ENCODE measurements around the gene SETDB2. TPM values are rescaled to one million over a fixed set of nuclear protein-coding genes. Genes with fewer than 3 reads are reported as not detected.

Gene SETDB2
- polyA plus RNA-seq, 4 donors: 2.2 to 17.0 (median 3.8) TPM

GRCh38 chr13:49441312-49441711 lies 2.8 kb upstream of the SETDB2 start:
- WGBS, 3 donors: 94 to 98% (median 96%) methylated on average over 3 of the region's 3 CpGs
- Histone ChIP-seq H3K27ac (ENCODE audit: low read depth in 1 of 3, low read length in 2 of 3) (no peak overlapping the region), H3K4me3 (ENCODE audit: low read depth in 1 of 3, low read length in 3 of 3) (no peak overlapping the region), H3K27me3 (ENCODE audit: control insufficient read depth in 3 of 3, insufficient read depth in 3 of 3, low read length in 3 of 3) (no peaks in the 10 kb centered on the region), H3K4me1 (ENCODE audit: control insufficient read depth in 3 of 3, insufficient read depth in 2 of 3, low read depth in 1 of 3, low read length in 2 of 3) (peaks cover 0 to 3% (median 3%) of the 10 kb centered on the region in 3 donors), H3K9me3 (ENCODE audit: control insufficient read depth in 2 of 2, insufficient read depth in 1 of 2, low read depth in 1 of 2, low read length in 1 of 2) (no peaks in the 10 kb centered on the region), H3K36me3 (ENCODE audit: control insufficient read depth in 3 of 3, insufficient read depth in 2 of 3, low read depth in 1 of 3, low read length in 3 of 3) (no peaks in the 10 kb centered on the region)
- no peak for DNase-seq
- FAIRE-seq: no peak

DNA sequence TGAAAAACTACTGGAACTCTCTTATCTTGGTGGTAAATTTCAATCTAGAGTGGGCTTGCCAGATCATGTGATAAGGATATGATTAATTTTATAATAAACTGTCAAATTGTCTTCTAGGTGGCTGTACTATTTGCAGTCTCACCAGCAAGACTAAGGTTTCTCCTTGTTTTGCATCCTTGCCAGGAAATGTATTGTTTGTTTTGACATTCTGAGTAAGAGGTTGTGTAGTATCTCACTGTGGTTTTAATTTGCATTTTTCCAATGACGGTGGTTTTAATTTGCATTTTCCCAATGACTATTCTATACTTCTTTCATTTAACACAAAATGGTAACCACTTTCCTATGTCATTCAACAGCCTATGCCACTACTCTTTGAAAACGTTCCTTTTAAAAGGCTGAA lies 2.2 kb upstream of the SETDB2 start:
- WGBS, 3 donors: 76 to 90% (median 78%) methylated on average over 2 of the region's 2 CpGs
- DNase-seq (no peak), FAIRE-seq (no peak)
- Histone ChIP-seq H3K27ac (ENCODE audit: low read depth in 1 of 3, low read length in 2 of 3) (no peak overlapping the region), H3K27me3 (ENCODE audit: control insufficient read depth in 3 of 3, insufficient read depth in 3 of 3, low read length in 3 of 3) (no peaks in the 10 kb centered on the region), H3K4me3 (ENCODE audit: low read depth in 1 of 3, low read length in 3 of 3) (no peak overlapping the region), H3K4me1 (ENCODE audit: control insufficient read depth in 3 of 3, insufficient read depth in 2 of 3, low read depth in 1 of 3, low read length in 2 of 3) (peaks cover 0 to 3% (median 3%) of the 10 kb centered on the region in 3 donors), H3K9me3 (ENCODE audit: control insufficient read depth in 2 of 2, insufficient read depth in 1 of 2, low read depth in 1 of 2, low read length in 1 of 2) (no peaks in the 10 kb centered on the region), H3K36me3 (ENCODE audit: control insufficient read depth in 3 of 3, insufficient read depth in 2 of 3, low read depth in 1 of 3, low read length in 3 of 3) (no peaks in the 10 kb centered on the region)

DNA sequence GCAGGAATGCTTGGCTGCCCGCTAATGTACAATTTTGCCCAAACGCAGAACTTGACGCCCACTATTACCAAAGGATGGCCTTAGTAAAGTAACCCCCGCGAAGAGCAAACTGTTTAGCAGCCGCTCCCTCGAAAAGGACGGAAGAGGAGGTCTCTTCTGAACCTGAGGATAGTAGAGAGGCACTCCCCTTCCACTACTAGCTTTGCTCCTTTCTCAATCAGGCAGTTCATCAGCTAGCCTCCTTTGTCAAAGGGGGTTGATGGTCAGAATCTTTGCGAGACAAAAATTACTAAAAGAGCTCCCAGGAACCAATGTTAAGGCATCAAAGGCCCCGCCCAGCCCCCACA lies 744 bp upstream of the SETDB2 start:
- H3K27me3 ChIP-seq (ENCODE audit: control insufficient read depth in 3 of 3, insufficient read depth in 3 of 3, low read length in 3 of 3): no peaks in the 10 kb centered on the region
- H3K4me1 ChIP-seq (ENCODE audit: control insufficient read depth in 3 of 3, insufficient read depth in 2 of 3, low read depth in 1 of 3, low read length in 2 of 3): peaks cover 0 to 3% (median 3%) of the 10 kb centered on the region in 3 donors
- 5 to 27% (median 7%) methylated on average over 10 of the region's 10 CpGs for WGBS, 3 donors
- peak overlapping the region; percentile 84 to 96 (median 92) for H3K27ac ChIP-seq (ENCODE audit: low read depth in 1 of 3, low read length in 2 of 3)
- FAIRE-seq (no peak), DNase-seq (no peak)
- H3K9me3 ChIP-seq (ENCODE audit: control insufficient read depth in 2 of 2, insufficient read depth in 1 of 2, low read depth in 1 of 2, low read length in 1 of 2): no peaks in the 10 kb centered on the region
- no peaks in the 10 kb centered on the region for H3K36me3 ChIP-seq (ENCODE audit: control insufficient read depth in 3 of 3, insufficient read depth in 2 of 3, low read depth in 1 of 3, low read length in 3 of 3)
- peak overlapping the region; percentile 50 to 92 (median 65) for H3K4me3 ChIP-seq (ENCODE audit: low read depth in 1 of 3, low read length in 3 of 3)

DNA sequence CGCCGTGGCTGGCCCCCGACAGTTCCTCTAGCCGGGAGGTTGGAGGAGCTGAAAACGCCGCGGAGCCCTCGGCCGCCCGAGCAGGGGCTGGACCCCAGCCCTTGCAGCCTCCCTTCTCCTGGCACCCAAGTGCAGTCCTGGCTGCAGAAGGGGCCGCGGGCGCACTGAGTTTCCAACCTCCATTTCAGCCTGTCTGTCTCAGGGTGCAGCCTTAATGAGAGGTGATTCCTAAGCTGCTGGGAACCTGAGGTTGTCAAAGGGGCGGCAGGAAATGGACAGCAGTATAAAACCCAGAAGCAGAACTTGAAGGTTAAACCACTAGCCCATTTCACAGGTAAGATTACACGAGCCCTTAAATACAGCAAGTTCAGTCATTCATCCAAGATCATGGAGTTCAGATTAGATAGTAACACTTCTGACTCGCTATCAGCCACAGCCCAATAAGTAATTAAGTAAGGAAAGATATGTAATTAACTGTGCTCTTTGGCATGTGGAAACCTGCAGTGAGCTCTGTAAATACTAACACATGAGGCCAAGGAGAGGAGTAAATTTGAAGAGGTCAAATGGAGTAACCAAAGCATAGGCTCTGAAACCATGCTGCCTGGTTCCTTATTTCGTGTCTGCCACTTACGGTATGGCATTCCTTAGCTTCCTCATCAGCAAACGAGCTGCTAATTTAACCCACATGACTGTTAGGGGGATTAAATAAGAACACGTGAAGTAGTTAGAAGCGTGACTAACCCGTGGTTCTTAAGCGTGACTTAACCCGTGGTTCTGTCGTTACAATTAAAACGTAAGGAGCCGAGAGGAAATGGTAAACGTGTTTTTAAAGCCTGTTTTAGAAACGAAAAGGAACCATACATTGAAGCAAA lies 686 bp downstream of the SETDB2 start:
- 1% methylated on average over 25 to 29 of the region's 29 CpGs for WGBS, 3 donors
- peak overlapping the region; percentile 84 to 96 (median 86) for H3K27ac ChIP-seq (ENCODE audit: low read depth in 1 of 3, low read length in 2 of 3)
- FAIRE-seq: no peak
- no peaks in the 10 kb centered on the region for H3K9me3 ChIP-seq (ENCODE audit: control insufficient read depth in 2 of 2, insufficient read depth in 1 of 2, low read depth in 1 of 2, low read length in 1 of 2)
- no peaks in the 10 kb centered on the region for H3K36me3 ChIP-seq (ENCODE audit: control insufficient read depth in 3 of 3, insufficient read depth in 2 of 3, low read depth in 1 of 3, low read length in 3 of 3)
- H3K4me3 ChIP-seq (ENCODE audit: low read depth in 1 of 3, low read length in 3 of 3): peak overlapping the region; percentile 66 to 92 (median 68)
- H3K4me1 ChIP-seq (ENCODE audit: control insufficient read depth in 3 of 3, insufficient read depth in 2 of 3, low read depth in 1 of 3, low read length in 2 of 3): peaks cover 0 to 3% (median 3%) of the 10 kb centered on the region in 3 donors
- no peaks in the 10 kb centered on the region for H3K27me3 ChIP-seq (ENCODE audit: control insufficient read depth in 3 of 3, insufficient read depth in 3 of 3, low read length in 3 of 3)
- peak; percentile 74 to 85 for DNase-seq

DNA sequence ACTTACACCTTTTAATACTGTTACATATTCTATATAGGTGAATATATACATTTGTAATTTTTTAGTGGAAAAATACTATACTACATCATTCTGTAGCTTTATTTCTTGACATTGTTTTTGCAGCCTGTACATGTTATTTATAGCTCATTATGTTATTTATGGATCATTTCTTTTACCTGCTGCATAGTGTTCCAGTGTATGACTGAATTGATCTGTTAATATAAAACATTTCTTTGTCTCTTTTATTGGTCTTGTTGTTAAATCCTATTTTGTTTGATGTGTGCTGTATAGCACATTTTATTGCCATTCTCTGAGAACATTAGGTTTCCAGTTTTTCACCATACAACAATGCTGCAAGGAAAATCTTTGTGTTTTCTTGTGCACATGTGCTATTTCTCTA lies 2.4 kb downstream of the SETDB2 start:
- Histone ChIP-seq H3K27me3 (ENCODE audit: control insufficient read depth in 3 of 3, insufficient read depth in 3 of 3, low read length in 3 of 3) (no peaks in the 10 kb centered on the region), H3K4me1 (ENCODE audit: control insufficient read depth in 3 of 3, insufficient read depth in 2 of 3, low read depth in 1 of 3, low read length in 2 of 3) (peaks cover 0 to 7% (median 3%) of the 10 kb centered on the region in 3 donors), H3K36me3 (ENCODE audit: control insufficient read depth in 3 of 3, insufficient read depth in 2 of 3, low read depth in 1 of 3, low read length in 3 of 3) (no peaks in the 10 kb centered on the region), H3K4me3 (ENCODE audit: low read depth in 1 of 3, low read length in 3 of 3) (no peak overlapping the region), H3K27ac (ENCODE audit: low read depth in 1 of 3, low read length in 2 of 3) (no peak overlapping the region), H3K9me3 (ENCODE audit: control insufficient read depth in 2 of 2, insufficient read depth in 1 of 2, low read depth in 1 of 2, low read length in 1 of 2) (no peaks in the 10 kb centered on the region)
- no peak for FAIRE-seq
- no peak for DNase-seq

DNA sequence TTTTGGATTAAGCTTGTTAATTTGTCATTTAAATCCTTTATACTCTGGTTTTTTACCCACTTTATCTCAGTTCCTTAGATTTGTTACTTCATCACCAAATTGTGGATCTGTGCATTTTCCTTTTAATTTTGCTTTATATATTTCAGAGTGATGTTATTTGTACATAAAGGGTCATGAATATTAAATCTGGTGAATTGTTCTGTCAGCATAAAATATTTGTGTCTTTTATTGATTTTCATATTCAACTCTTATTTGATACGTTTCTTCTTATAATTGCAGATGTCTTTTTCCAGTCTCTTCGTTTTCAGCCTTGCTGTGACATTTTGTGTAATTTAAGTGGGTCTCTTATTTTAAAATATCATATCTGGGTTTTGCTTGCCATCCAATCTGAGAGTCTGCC lies 4.7 kb downstream of the SETDB2 start:
- FAIRE-seq (no peak), DNase-seq (no peak)
- H3K36me3 ChIP-seq (ENCODE audit: control insufficient read depth in 3 of 3, insufficient read depth in 2 of 3, low read depth in 1 of 3, low read length in 3 of 3): no peaks in the 10 kb centered on the region
- peaks cover 0 to 4% (median 3%) of the 10 kb centered on the region in 3 donors for H3K4me1 ChIP-seq (ENCODE audit: control insufficient read depth in 3 of 3, insufficient read depth in 2 of 3, low read depth in 1 of 3, low read length in 2 of 3)
- H3K27ac ChIP-seq (ENCODE audit: low read depth in 1 of 3, low read length in 2 of 3): no peak overlapping the region
- 93 to 94% (median 94%) methylated on average over 2 of the region's 2 CpGs for WGBS, 3 donors
- no peaks in the 10 kb centered on the region for H3K27me3 ChIP-seq (ENCODE audit: control insufficient read depth in 3 of 3, insufficient read depth in 3 of 3, low read length in 3 of 3)
- H3K4me3 ChIP-seq (ENCODE audit: low read depth in 1 of 3, low read length in 3 of 3): no peak overlapping the region
- no peaks in the 10 kb centered on the region for H3K9me3 ChIP-seq (ENCODE audit: control insufficient read depth in 2 of 2, insufficient read depth in 1 of 2, low read depth in 1 of 2, low read length in 1 of 2)

DNA sequence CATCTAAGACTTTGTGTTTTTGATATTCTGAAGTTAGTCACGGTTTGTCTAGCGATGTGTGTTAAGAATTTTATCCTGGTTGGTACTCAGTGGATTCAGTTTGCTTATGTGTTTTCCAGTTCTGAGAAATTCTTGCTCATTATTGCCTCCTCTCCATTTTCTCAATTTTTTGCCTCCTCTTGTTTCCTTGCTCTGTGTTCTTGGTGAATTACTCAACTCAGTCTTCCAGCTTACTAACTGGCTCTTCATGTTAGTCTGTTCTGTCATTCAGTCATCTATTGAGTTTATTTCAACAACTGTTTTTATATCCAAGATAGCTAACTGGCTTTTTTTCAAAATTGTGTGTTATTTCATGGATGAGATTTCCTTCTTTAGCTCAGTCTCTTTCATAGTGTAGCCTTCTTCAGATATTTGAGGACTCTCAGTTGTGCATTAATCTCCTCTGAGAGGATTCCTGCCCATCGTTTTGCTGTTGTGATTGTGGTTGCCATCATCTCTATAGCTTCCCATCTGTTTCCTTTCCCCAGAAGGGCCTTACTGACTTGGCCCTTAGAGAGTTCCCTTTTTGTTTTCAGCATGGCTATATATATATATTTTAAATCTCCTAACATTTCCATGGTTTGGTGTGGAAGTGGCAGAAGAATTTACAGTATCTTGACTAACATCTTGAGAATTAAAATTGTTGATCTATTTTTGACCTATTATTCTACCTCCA lies 6.2 kb downstream of the SETDB2 start:
- no peak for FAIRE-seq
- Histone ChIP-seq H3K27me3 (ENCODE audit: control insufficient read depth in 3 of 3, insufficient read depth in 3 of 3, low read length in 3 of 3) (no peaks in the 10 kb centered on the region), H3K27ac (ENCODE audit: low read depth in 1 of 3, low read length in 2 of 3) (no peak overlapping the region), H3K9me3 (ENCODE audit: control insufficient read depth in 2 of 2, insufficient read depth in 1 of 2, low read depth in 1 of 2, low read length in 1 of 2) (no peaks in the 10 kb centered on the region), H3K36me3 (ENCODE audit: control insufficient read depth in 3 of 3, insufficient read depth in 2 of 3, low read depth in 1 of 3, low read length in 3 of 3) (no peaks in the 10 kb centered on the region), H3K4me3 (ENCODE audit: low read depth in 1 of 3, low read length in 3 of 3) (no peak overlapping the region), H3K4me1 (ENCODE audit: control insufficient read depth in 3 of 3, insufficient read depth in 2 of 3, low read depth in 1 of 3, low read length in 2 of 3) (peaks cover 0 to 4% (median 2%) of the 10 kb centered on the region in 3 donors)
- DNase-seq: no peak
- WGBS, 3 donors: 73 to 79% (median 76%) methylated on average over 3 of the region's 3 CpGs

DNA sequence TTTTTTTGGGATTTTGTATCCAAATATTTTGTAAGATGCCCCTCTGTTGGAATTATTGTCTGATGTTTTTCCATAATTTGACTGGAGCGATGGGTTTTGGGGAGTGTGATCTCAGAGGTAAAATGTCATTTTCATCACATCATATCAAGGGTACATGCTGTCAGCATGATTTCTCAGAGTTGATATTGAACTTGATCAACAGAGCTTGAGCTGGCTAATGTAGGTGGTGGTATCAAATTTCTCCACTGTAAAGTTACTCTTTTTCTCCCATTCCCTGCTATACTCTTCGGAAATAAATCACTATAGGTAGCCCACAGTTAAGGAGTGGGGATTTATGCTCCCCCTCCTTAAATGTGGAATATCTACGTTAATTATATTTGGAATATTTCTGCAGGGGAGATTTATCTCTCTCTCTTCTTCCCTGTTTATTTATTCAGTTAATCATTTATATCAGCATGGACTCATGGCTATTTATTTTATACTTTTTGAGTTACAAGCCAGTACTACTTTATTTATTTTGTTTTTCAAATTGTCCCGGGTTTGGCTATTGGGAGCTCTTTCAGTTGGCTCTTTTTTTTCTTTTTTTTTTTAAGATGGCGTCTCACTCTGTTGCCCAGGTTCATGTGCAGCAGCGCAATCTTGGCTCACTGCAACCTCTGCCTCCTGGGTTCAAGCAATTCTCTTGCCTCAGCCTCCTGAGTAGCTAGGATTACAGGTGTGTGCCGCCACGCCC lies 8.8 kb downstream of the SETDB2 start:
- DNase-seq (no peak), FAIRE-seq (no peak)
- Histone ChIP-seq H3K9me3 (ENCODE audit: control insufficient read depth in 2 of 2, insufficient read depth in 1 of 2, low read depth in 1 of 2, low read length in 1 of 2) (no peaks in the 10 kb centered on the region), H3K4me3 (ENCODE audit: low read depth in 1 of 3, low read length in 3 of 3) (no peak overlapping the region), H3K27me3 (ENCODE audit: control insufficient read depth in 3 of 3, insufficient read depth in 3 of 3, low read length in 3 of 3) (no peaks in the 10 kb centered on the region), H3K36me3 (ENCODE audit: control insufficient read depth in 3 of 3, insufficient read depth in 2 of 3, low read depth in 1 of 3, low read length in 3 of 3) (no peaks in the 10 kb centered on the region), H3K4me1 (ENCODE audit: control insufficient read depth in 3 of 3, insufficient read depth in 2 of 3, low read depth in 1 of 3, low read length in 2 of 3) (peaks cover 0 to 4% (median 0%) of the 10 kb centered on the region in 3 donors), H3K27ac (ENCODE audit: low read depth in 1 of 3, low read length in 2 of 3) (no peak overlapping the region)
- WGBS, 3 donors: 93 to 98% (median 93%) methylated on average over 8 of the region's 8 CpGs

Data from small intestine (tissue), 7 donors.